ENCODE data around the gene MRGPRE. TPM values are rescaled to one million over a fixed set of nuclear protein-coding genes. Genes with fewer than 3 reads are reported as not detected.

The MRGPRE gene
- total RNA-seq, 1 experiment from 2014 or later = not detected

DNA sequence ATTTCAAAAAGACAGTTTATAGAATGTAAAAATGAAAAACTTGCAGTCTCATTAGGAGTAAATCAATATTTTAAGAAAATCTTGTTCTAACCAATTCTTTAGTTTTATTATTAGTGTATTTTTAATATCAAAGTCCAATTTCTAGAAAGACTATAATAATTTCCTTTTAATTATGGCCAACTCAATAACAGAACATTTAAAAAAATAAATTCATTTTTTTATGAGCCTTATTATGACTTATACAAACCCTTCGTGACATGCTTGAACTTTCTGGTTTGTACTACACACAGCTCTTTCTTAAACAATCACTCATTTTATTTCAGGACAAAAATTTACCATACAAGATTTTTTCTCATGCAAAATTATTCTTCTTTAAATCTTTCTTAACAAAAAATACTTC lies 11.7 kb upstream of the MRGPRE start:
- POLR2A ChIA-PET (ENCODE audit: unreplicated experiment) = no interaction called here
- CTCF ChIA-PET = no interaction called here
- Histone ChIP-seq H3K4me3 (no peak overlapping the region), H3K79me2 (ENCODE audit: low read depth) (no peaks in the 10 kb centered on the region), H4K20me1 (ENCODE audit: insufficient read depth) (no peaks in the 10 kb centered on the region), H3K4me2 (no peak overlapping the region), H2AFZ (no peak overlapping the region), H3K9me2 (ENCODE audit: insufficient read depth) (no peaks in the 10 kb centered on the region), H3F3A (ENCODE audit: insufficient read depth, low read depth) (no peaks in the 10 kb centered on the region), H3K36me3 (ENCODE audit: low read depth) (no peaks in the 10 kb centered on the region), H3K4me1 (replicated peaks; ENCODE audit: insufficient read depth) (no peaks in the 10 kb centered on the region), H3K9me3 (ENCODE audit: insufficient read depth, low read depth) (no peaks in the 10 kb centered on the region), H3K27ac (no peak overlapping the region), H3K27me3 (ENCODE audit: insufficient read depth, low read depth) (peaks cover 10% of the 10 kb centered on the region)
- BruUV-seq (replicated peaks) = no TSS peak
- TF ChIP-seq CTCF (conservative IDR thresholded peaks at IDR 0.05) (no peak), EZH2 (IDR thresholded peaks at IDR 0.05; ENCODE audit: low read depth) (no peak)
- intact Hi-C loops (cut with micrococcal nuclease; ENCODE audit: unreplicated experiment) = no loop called here
- no peak for DNase-seq

- no peak overlapping the region for H3K4me2 ChIP-seq
- no peak overlapping the region for H3K27ac ChIP-seq
- intact Hi-C loops (cut with micrococcal nuclease; ENCODE audit: unreplicated experiment) = no loop called here
- H3K4me1 ChIP-seq (replicated peaks; ENCODE audit: insufficient read depth) = no peaks in the 10 kb centered on the region
- TF ChIP-seq EZH2 (IDR thresholded peaks at IDR 0.05; ENCODE audit: low read depth) = no peak
- TF ChIP-seq CTCF (conservative IDR thresholded peaks at IDR 0.05) = no peak
- H3K27me3 ChIP-seq (ENCODE audit: insufficient read depth, low read depth) = peaks cover 29% of the 10 kb centered on the region
- no peaks in the 10 kb centered on the region for H4K20me1 ChIP-seq (ENCODE audit: insufficient read depth)
- H3F3A ChIP-seq (ENCODE audit: insufficient read depth, low read depth) = no peaks in the 10 kb centered on the region
- ChIA-PET CTCF (no interaction called here), POLR2A (ENCODE audit: unreplicated experiment) (no interaction called here)
- no peak overlapping the region for H3K4me3 ChIP-seq
- H2AFZ ChIP-seq = no peak overlapping the region
- no peak for DNase-seq
- H3K36me3 ChIP-seq (ENCODE audit: low read depth) = no peaks in the 10 kb centered on the region
- H3K9me3 ChIP-seq (ENCODE audit: insufficient read depth, low read depth) = no peaks in the 10 kb centered on the region
- no peaks in the 10 kb centered on the region for H3K9me2 ChIP-seq (ENCODE audit: insufficient read depth)
- no peaks in the 10 kb centered on the region for H3K79me2 ChIP-seq (ENCODE audit: low read depth)
- BruUV-seq (replicated peaks) = no TSS peak
Observed at GRCh38 chr11:3237119-3237518, 4.9 kb upstream of the MRGPRE start.

DNA sequence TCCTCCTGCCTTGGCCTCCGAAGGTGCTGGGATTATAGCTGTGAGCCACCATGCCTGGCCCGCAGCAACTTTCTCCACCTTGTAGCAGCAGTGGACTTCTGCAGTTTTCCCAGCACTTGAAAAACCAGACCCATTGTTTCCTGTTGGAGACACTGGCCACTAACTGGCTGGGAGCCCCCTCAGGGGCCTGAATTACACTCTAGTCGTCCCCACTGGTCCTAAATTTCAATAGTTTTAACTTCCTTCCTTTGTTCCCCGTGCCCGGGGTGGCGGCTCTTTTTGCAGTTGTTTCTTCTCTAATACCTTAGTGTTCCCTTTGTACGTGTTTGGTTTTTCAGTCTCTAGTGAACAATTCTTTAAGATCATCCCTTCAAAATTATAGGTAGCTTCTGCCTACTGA lies 2.6 kb upstream of the MRGPRE start:
- CTCF ChIA-PET = no interaction called here
- intact Hi-C loops (cut with micrococcal nuclease; ENCODE audit: unreplicated experiment) = no loop called here
- no peaks in the 10 kb centered on the region for H3K9me3 ChIP-seq (ENCODE audit: insufficient read depth, low read depth)
- no peak for DNase-seq
- H3K79me2 ChIP-seq (ENCODE audit: low read depth) = no peaks in the 10 kb centered on the region
- no peaks in the 10 kb centered on the region for H4K20me1 ChIP-seq (ENCODE audit: insufficient read depth)
- no peaks in the 10 kb centered on the region for H3K9me2 ChIP-seq (ENCODE audit: insufficient read depth)
- H3K36me3 ChIP-seq (ENCODE audit: low read depth) = no peaks in the 10 kb centered on the region
- BruUV-seq (replicated peaks) = no TSS peak
- no peaks in the 10 kb centered on the region for H3K4me1 ChIP-seq (replicated peaks; ENCODE audit: insufficient read depth)
- no peak overlapping the region for H2AFZ ChIP-seq
- no peaks in the 10 kb centered on the region for H3F3A ChIP-seq (ENCODE audit: insufficient read depth, low read depth)
- no peak overlapping the region for H3K27ac ChIP-seq
- H3K4me2 ChIP-seq = no peak overlapping the region
- TF ChIP-seq EZH2 (IDR thresholded peaks at IDR 0.05; ENCODE audit: low read depth) = no peak
- TF ChIP-seq CTCF (conservative IDR thresholded peaks at IDR 0.05) = no peak
- peaks cover 32% of the 10 kb centered on the region for H3K27me3 ChIP-seq (ENCODE audit: insufficient read depth, low read depth)
- no peak overlapping the region for H3K4me3 ChIP-seq
- POLR2A ChIA-PET (ENCODE audit: unreplicated experiment) = no interaction called here

Data from PC-9 (cell line).